ENCODE data around the gene AHCYL2. TPM values are rescaled to one million over a fixed set of nuclear protein-coding genes. Genes with fewer than 3 reads are reported as not detected.

Gene AHCYL2
- total and polyA plus RNA-seq, 2 of the 8 experiments (the other 6 are each of a cell fraction or from before 2014, with no cell fraction given): 20.7 to 25.4 TPM

DNA sequence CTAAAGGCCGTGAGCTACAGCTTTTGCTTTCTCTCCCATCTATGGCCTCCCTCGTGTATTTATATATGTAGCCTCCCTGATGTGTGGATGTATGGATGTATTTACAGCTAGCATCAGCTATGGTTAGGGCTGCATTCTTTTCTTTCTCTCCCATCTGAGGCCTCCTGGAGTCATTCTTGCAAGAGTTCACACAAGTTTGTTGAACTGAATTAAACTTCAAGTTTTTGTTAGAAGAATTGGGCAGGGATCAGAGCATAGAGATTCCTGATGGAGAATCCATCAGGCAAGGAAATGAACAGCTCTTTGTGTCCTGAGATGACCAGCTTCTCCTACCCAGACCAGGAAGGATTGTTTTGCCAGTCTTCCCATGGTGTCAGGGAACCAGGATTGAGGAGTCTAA is 60.3 kb downstream of the AHCYL2 start (continued):
- TF ChIP-seq, protein P1, sequence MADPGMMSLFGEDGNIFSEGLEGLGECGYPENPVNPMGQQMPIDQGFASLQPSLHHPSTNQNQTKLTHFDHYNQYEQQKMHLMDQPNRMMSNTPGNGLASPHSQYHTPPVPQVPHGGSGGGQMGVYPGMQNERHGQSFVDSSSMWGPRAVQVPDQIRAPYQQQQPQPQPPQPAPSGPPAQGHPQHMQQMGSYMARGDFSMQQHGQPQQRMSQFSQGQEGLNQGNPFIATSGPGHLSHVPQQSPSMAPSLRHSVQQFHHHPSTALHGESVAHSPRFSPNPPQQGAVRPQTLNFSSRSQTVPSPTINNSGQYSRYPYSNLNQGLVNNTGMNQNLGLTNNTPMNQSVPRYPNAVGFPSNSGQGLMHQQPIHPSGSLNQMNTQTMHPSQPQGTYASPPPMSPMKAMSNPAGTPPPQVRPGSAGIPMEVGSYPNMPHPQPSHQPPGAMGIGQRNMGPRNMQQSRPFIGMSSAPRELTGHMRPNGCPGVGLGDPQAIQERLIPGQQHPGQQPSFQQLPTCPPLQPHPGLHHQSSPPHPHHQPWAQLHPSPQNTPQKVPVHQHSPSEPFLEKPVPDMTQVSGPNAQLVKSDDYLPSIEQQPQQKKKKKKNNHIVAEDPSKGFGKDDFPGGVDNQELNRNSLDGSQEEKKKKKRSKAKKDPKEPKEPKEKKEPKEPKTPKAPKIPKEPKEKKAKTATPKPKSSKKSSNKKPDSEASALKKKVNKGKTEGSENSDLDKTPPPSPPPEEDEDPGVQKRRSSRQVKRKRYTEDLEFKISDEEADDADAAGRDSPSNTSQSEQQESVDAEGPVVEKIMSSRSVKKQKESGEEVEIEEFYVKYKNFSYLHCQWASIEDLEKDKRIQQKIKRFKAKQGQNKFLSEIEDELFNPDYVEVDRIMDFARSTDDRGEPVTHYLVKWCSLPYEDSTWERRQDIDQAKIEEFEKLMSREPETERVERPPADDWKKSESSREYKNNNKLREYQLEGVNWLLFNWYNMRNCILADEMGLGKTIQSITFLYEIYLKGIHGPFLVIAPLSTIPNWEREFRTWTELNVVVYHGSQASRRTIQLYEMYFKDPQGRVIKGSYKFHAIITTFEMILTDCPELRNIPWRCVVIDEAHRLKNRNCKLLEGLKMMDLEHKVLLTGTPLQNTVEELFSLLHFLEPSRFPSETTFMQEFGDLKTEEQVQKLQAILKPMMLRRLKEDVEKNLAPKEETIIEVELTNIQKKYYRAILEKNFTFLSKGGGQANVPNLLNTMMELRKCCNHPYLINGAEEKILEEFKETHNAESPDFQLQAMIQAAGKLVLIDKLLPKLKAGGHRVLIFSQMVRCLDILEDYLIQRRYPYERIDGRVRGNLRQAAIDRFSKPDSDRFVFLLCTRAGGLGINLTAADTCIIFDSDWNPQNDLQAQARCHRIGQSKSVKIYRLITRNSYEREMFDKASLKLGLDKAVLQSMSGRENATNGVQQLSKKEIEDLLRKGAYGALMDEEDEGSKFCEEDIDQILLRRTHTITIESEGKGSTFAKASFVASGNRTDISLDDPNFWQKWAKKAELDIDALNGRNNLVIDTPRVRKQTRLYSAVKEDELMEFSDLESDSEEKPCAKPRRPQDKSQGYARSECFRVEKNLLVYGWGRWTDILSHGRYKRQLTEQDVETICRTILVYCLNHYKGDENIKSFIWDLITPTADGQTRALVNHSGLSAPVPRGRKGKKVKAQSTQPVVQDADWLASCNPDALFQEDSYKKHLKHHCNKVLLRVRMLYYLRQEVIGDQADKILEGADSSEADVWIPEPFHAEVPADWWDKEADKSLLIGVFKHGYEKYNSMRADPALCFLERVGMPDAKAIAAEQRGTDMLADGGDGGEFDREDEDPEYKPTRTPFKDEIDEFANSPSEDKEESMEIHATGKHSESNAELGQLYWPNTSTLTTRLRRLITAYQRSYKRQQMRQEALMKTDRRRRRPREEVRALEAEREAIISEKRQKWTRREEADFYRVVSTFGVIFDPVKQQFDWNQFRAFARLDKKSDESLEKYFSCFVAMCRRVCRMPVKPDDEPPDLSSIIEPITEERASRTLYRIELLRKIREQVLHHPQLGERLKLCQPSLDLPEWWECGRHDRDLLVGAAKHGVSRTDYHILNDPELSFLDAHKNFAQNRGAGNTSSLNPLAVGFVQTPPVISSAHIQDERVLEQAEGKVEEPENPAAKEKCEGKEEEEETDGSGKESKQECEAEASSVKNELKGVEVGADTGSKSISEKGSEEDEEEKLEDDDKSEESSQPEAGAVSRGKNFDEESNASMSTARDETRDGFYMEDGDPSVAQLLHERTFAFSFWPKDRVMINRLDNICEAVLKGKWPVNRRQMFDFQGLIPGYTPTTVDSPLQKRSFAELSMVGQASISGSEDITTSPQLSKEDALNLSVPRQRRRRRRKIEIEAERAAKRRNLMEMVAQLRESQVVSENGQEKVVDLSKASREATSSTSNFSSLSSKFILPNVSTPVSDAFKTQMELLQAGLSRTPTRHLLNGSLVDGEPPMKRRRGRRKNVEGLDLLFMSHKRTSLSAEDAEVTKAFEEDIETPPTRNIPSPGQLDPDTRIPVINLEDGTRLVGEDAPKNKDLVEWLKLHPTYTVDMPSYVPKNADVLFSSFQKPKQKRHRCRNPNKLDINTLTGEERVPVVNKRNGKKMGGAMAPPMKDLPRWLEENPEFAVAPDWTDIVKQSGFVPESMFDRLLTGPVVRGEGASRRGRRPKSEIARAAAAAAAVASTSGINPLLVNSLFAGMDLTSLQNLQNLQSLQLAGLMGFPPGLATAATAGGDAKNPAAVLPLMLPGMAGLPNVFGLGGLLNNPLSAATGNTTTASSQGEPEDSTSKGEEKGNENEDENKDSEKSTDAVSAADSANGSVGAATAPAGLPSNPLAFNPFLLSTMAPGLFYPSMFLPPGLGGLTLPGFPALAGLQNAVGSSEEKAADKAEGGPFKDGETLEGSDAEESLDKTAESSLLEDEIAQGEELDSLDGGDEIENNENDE (IDR thresholded peaks at IDR 0.05; ENCODE audit: insufficient replicate concordance, low read length): no peak
- TF ChIP-seq CREB1 (IDR thresholded peaks at IDR 0.05) (no peak), KDM4A (IDR thresholded peaks at IDR 0.05; ENCODE audit: low read depth, low read length, severe bottlenecking) (no peak), POLR2A (IDR thresholded peaks at IDR 0.05; ENCODE audit: control extremely low read depth in 1 of 2, low read depth in 2 of 2, low read length in 2 of 2) (no peak), CEBPB (IDR thresholded peaks at IDR 0.05; ENCODE audit: low read depth, low read length) (no peak)
